ENCODE results near the gene BCAR1.

- no peak for TF ChIP-seq CTCF (IDR thresholded peaks at IDR 0.05)
- TF ChIP-seq POLR2A (IDR thresholded peaks at IDR 0.05), result no peak
These were observed 27.9 kb upstream of the BCAR1 start for GRCh38 chr16:75279305-75279704.
